GM18499 (cell line): Measurements from ENCODE around the gene HSP90AB1.

Source experiments
- ATAC-seq: cut with Tn5 transposase; IDR thresholded peaks from one replicate; pipeline ENCODE4 v1.9.1; 2021; ENCODE audit warnings: moderate number of reproducible peaks; ENCODE audit not compliant: insufficient read depth, unreplicated experiment

HSP90AB1 gene

DNA sequence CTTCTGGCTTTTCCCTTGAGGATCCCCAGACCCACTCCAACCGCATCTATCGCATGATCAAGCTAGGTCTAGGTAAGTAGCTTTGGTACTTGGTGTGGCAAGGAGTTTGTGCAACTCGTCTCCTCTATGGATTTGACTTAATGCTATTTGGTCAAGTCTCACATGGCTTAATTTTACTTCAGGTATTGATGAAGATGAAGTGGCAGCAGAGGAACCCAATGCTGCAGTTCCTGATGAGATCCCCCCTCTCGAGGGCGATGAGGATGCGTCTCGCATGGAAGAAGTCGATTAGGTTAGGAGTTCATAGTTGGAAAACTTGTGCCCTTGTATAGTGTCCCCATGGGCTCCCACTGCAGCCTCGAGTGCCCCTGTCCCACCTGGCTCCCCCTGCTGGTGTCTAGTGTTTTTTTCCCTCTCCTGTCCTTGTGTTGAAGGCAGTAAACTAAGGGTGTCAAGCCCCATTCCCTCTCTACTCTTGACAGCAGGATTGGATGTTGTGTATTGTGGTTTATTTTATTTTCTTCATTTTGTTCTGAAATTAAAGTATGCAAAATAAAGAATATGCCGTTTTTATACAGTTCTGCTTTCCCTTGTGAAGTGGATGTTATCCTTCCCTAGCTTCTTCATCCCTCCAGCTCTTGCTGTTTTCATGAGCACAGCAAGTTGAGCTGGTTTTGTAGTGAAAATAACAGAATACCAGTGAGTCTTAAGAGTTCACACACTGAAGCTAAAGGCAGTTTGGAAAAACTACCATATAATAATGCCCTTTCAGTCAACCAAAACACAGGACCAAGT is 6.6 kb downstream of the HSP90AB1 start:
- no peak for ATAC-seq

DNA sequence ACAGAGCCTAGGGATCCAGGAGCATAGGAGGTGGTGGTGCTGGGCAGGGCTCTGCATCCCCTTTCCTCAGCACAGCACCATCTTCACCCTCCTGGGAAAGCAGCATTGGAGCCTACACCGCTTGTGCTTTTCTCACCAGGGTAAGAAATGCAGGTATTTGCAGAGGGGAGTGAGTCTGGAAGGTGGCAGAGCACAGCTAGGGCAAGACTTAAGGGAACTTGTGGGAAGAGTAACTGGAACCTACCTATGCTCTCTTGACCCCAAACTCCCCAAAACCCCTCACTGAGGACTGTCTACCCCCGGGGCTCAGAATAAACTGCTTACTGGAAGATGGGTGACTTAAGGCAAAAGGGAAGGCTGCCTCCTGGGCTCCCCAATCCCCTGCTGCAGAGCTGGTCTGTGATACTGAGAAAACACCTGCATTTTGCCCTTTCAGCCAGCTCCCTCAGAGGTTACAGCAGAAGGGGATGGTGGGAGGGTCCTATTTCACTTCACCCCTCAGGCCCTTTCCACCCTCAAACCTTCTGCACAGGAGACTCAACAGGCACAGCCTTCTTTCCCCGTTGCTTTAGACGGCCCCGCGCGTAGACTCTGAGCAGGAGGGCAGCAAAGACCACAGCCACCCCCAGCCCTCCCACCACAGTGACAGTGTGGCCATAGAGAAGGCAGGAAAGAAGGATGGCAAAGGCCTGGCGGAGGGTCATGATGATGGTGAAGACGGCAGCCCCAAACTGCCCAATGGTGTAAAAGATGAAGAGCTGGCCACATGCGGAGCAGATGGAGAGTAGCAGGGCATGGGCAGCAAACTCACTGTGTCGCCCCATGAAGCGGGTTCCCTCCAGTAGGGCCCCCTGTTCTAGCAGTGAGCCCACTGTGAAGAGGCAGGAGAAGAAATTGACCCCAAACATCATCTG is 7.5 kb downstream of the HSP90AB1 start:
- ATAC-seq, result no peak

DNA sequence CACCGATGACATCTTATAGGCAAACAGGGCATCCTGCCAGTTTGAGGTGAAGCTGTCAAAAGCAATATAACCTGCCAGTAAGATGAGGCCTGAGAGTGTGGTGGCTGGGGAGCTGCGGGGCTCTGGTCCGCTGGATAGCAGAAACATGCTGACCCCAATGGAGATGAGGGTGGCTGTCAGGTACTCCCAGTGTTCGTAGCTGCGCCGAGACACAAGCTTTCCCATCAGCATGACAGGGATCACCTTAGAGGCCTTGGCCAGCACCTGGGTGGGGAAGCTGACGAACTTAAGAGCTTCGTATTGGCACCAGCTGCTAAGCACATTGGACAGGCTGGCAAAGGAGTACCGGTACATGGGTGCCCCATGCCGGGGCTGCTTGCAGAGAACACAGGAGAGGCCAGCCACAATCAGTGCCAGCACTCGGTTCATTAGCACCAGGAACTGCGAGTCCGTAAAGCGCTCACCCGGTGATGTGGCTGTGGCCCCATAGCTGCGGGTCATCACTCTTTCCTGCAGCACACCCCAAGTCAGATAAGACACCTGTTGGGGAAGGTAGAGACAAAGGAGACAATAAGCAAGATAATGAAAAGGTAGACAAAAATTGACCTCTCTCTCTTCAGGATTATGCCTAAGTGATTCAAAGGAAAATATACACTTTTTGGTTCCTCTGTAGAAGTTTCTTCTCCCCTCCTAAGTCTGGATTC is 8.4 kb downstream of the HSP90AB1 start:
- no peak for ATAC-seq

DNA sequence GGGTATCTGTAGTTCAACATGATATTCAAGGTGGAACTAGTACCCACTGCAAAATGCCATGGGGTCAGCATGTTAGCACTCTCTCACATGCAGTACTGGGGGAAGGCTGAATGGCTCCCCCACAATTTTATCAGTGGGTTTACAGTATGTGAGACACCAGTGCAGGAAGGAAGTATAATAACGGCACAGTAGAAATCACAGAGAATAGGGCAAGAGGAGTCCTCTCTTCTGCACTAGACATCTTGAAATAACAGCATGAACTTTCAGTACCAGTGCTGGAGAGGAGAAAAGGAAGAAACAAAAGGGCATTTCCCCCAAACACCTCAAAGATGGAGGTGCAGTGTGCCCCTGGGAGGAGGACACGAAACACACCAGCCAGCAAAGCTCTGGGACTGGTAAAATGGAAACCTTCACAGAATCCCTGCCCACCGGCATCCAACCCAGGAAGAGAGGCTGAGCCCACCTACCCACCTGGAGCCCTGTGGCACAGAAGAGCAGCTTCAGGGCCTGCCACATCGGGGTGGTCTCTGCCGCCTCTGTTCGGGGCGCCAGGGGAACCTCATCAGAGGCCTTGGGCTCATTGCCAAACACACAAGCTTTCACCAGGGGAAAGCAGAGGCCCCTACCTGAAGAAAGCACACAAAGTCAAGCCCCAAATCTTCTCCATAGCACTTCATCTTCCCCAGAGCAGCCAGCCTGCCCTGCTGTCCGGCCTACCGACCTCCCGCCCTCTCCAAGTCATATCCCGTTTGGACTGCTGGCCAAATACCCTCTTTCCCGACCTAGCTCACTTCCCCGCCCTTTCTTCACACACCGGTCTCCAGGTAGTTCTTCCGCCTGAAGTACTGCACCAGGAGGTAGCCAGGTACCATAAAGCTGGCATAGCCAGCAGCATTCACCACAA is 9.2 kb downstream of the HSP90AB1 start:
- ATAC-seq, result no peak

DNA sequence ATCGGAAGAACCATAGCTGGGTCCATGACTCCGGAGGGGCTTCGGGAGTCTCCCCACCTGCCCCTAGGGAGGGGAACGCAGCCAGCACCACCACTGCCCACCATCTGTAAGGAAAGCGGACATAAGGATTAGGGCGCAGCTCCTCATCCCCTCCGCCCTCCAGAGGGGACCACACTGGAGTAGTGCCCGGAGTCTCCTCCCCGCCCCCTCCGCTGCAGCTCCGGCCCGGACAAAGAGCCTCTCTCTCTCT is 9.8 kb downstream of the HSP90AB1 start:
- ATAC-seq, result no peak

DNA sequence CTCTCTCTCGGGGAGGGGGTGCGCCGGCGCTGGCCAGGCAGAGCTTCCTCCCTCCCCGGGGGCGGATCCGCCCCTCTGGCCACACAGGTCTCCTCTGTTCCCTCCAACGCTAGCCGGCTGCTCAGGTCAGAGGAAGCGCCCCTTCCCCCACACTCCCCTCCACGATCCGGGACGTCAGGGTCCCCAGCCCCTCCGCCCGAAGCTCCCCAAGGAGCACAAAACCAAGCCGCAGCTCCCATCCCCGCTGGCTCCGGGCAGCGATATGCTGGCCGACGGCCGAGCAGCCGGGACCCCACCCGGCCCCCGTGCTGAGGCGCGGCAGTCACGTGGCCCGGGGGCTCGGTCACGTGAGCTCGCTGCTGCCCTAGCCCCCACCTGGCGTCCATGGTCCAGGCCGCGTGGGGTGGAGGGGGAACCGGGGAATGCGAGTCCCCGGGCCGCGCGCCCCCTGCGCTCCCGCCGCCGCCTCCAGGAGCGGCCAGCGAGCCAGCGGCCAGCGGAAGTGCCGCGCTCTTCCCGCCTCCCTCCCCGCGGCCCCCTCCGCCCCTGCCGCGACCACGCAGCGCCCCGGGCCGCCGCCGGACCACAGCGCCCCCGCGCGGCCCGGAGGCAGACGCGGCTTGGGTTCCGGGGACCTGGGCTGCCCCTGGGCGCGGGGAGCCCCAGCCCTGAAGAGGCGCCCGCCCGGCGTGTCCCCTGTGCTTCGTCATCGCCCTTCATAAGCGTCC is 10.3 kb downstream of the HSP90AB1 start, which contains the start of gene SLC35B2:
Gene SLC35B2 (minus strand): TSS at position 504 of the 728 bp plus-strand sequence. CDS start 118 bp downstream, at position 386.
- ATAC-seq, result no peak

DNA sequence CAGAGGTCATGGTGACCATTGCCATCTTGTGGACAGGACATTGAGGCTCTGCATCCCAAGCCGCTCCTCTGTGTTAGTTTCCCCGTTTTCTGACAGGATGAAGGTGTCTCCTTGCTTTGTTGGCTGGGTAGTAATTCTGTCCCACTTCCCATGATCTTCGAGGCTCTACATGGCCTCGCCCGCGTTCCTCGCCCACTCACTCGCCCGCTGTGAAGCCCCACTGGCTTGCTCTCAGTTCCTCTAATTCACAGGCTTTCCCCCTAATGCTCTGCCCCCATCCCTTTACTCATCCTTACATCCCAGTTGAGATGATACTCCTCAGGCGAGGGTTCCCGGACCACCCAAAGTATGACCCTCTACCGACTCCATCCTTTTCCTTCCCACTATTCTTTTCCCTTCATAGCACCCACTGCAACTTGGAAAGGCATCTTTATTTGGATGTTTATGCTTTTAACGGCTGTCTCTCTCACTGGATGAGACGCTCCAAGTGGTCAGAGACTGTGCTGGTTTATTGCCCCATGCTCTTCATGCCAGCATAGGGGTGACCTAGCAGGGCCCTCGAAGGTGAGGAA is 10.9 kb downstream of the HSP90AB1 start:
- no peak for ATAC-seq

DNA sequence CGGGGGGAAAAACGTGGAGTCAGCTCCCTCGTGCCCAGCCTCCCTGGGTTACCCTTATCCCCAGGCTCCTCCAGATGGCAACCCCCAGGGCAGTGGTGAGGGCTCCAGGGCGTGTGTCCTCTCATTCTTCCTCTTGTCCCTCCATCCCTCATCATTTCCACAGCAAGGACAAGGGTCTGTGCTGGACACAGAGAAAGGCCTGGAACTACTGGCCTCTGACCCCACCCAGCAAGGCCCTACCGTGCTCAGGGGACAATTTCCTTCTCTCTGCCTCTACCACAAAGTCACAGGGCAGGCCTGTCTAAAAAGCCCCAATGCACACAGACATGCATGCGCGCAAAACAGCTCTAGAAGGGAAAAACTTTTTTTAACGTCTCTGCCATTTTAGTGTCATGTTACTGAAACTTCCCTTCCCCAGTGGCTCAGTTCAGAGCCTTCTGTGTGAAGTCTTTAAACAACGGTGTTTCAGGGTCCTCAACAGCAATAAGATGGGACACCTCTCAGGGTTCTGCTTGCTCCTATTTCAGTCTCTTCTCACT is 11.5 kb downstream of the HSP90AB1 start:
- ATAC-seq, result no peak

DNA sequence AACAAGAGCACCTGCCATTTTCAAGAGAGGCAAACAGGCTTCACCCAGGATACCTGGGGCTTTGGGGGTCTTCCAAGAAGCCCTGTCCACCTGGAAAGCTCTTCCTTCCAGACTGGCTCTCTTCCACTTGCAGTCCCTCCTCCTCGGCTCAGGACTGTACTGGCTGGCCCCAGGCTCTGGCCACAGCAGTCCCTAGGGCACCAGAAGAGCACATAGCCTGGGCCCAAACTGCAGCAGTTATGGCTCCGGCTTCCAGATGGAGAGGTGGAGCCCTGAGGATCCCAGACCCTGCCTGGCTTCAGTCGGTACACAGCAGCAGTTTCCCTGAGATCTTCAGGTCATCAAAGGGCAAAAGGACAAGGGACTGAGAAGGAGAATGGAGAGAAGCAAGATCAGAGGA is 12.0 kb downstream of the HSP90AB1 start:
- no peak for ATAC-seq

DNA sequence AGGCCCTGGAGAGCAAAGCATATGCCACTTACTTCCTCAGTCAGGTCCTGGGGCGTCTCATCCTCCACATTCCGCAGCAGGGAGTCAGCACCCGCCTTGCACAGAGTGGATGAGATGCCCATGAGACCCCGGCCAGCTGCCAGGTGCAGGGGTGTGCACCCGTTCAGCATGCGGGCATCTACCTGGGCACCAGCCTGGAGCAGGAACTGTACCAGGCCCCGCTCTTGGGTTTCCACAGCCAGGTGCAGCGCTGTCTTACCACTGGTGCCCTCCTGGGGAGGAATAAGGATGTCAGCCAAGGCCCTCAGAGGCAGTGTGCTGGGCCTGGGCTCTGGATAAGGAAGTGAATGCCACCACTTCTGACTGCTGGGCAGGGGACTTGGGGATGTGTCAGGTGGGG is 13.1 kb downstream of the HSP90AB1 start:
- no peak for ATAC-seq

DNA sequence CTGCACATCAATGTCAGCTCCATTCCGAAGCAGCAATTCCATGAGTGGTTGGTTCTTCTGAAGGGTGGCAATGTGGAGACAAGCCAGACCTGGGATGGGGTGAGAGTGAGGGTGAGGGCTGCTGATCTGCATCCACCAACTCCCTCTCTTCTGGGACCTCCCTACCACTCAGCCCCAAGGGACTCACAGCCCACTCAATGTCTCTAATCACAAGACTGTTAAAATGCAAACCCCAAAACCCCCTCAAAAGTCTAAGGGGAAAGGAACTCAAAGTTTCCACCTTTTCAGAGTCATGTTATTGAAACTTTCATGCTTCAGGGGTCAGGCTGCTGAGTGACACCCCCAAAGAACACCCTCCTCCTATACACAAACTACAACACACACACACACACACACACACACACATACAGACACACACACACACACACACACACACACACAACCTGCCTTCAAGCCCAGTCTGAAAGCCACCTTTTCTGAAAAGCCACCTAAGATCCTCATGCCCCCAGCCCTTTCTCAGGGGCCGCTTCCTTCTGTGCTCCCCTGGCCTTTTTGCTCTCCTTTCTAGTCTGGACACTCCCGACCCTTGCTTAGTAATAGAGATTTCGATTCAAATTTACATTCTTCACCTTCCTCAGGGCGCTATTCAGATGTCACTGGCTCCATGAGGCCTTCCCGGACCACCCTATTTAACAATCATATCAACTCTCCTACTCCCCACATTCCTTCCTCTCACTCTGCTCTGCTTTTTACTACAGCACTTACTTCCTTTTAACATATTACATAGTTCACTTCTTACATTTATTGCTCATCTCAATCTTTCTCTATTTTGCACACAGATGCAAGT is 13.8 kb downstream of the HSP90AB1 start:
- ATAC-seq, result no peak

DNA sequence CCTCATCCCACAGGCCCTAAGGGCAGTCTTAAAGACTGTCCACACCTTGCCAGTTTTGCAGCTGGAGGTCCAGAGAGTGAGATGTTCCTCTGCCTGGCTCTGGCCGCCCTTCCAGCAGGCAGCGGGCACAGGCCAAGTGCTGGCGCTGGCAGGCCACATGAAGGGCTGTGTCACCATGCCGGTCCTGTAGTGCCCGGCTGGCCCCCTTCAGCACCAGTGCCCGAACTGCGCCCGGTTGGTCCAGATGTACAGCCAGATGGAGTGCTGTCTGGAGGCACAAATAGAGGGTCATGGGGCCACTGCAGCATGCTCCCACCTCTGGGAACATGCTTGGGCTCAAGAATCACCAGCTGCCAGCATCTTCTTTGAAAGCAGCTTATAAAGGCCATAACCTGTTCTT is 14.7 kb downstream of the HSP90AB1 start:
- no peak for ATAC-seq

DNA sequence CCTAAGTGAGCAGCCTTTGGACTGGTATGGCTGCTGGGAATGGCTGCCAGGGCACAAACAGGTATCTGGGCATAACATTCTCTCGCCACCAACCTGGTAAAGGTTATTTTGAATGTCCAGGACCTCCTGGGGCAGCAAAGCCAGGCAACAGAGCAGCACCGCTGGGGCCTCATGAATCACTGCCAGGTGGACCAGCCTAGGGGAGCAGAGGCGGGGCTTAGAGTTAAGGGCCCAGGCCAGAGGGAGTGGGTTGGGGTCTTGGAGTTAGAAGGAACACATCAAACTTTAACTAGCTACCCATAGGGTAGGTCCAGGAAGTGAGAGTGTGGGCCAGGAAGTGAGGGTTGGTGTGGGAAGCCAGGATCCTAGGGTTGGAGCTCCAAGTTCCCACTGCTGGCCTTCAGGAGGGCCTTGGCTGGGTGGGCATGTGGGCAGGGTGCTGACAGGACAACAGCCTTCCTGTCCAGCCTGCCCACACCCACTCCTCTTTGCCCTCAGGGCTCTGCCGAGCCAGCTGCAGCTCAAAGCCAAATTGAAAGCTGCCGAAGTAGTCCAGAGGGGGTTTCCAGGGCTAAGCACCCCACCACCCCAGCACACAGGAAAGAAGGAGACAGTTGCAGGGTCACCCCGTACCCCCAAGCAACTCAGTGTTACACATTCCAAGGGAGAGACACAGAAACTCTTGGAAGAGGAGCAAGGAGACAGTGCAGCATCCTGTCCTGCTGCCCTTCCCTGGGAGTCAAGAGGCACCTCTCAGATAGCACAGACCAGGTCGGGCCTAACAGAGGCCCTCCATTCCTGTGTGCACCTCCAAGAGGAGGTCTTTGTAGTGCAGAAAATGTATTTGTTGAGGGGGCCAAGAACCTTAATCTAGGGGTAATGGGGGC is 15.8 kb downstream of the HSP90AB1 start:
- ATAC-seq, result no peak

DNA sequence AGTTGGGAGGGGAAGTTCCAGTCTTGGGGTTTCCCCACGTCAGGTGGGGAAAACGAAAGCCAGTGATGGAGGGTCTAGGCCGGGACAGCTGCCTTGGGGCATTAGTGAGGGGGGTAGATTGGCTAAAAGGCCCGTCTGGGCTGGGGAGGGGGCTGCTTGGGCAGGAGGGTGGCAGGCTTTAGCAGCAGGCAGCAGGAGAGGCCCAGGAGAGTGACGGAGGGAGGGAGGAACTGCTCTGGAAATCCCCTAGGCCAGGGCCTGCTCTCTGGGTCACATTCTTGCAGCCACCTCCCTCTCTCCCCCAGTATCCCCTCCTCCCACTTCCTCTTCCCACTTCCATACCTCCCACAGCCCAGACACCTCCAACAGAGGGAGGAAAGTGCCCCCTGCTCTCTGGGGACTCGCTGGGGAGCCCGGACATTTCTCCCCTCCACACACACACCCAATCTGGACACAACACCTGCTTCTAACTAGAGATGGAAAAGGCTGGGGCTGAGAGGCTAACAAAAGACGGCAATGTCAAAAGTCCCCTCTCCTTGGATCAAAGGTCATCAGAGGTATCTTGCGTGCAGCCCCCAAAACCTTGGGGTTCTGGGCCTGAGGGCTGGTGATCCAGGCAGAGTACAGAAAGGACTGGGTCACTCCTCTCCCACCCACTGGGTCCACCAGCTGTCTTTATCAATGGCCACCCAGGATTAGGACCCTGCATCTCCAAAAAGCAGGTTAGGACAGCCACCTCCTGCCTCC is 16.6 kb downstream of the HSP90AB1 start:
- ATAC-seq, result no peak

DNA sequence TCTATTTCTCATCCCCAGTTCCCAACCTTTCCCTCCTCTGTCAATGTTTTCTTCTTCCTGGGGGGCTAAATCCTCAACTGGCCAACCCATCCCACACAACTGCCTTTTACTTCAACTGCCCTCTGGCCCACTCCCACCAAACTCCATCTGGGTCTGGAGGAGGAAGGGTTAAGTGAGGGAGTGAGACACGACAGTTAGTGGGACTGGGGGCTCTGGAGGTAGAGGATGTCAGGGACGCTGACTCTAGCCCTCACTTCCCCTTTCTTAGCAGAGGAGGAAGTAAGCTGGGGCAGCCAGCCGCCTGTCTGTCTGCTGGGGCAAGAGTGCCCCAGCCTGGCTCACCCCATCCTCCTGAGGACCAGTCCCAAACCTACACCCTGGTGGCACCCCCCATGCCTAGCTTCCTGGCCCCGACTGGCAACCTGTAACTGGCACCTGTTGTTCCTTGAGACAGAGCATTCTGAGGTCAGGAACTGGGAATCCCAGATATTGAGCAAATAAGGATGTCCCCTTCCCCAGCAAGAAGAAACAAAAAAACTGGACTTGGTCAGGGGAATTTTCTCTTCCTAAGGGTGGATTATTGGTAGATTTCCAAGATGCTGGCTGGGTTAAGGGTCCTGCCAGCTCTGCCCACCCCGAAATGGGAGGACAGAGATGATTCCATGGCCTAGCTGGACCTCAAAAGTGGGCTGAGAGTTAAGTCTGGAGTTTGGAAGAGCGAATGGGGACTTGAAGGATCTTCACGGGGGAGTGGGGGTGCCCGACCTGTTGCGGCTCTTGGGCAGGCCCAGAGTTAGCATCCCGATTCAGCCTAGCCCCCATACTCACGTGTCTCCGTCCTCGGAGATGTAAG is 17.5 kb downstream of the HSP90AB1 start:
- ATAC-seq, result no peak
